T-helper 2 cell treated with Interferon-gamma antibody and Interleukin-4, amounts not matched to agents 100 ng/mL and 5 ng/mL, for 36 hours (primary cell): ENCODE data around the gene PIK3CB. TPM values are rescaled to one million over a fixed set of nuclear protein-coding genes. Genes with fewer than 3 reads are reported as not detected.
"Not testable (repeated sequence)": the region's sequence is repeated elsewhere in the genome, so short reads cannot be mapped to it uniquely, and the experiment has no call there.

ENCODE experiments used
- intact Hi-C: fragments of 100-400 bp; cut with micrococcal nuclease; formaldehyde crosslinking; loops from one replicate; pipeline ENCODE4 v1.15.1; 2023
- total RNA-seq: library from RNA; stranded (reverse); gene quantifications from 2 replicates; pipeline ENCODE4 v1.2.3, GENCODE V29; 2022

PIK3CB gene
- total RNA-seq, 1 donor from 2014 or later: 19.4 TPM

GRCh38 chr3:138625707-138626365 is 208.9 kb downstream of the PIK3CB start:
- intact Hi-C loops: no loop called here

GRCh38 chr3:138624518-138624917 is 210.2 kb downstream of the PIK3CB start:
- intact Hi-C loops: no loop called here

- intact Hi-C loops: no loop called here
These were observed 214.3 kb downstream of the PIK3CB start for GRCh38 chr3:138620431-138620830.

GRCh38 chr3:138615462-138615861 is 219.3 kb downstream of the PIK3CB start:
- intact Hi-C loops: no loop called here

GRCh38 chr3:138609898-138610266 is 224.8 kb downstream of the PIK3CB start:
- intact Hi-C loops: loop anchor here (1.0 kb wide), 1 partner anchor 16 kb away; the partner anchor contains the start of gene CEP70

- intact Hi-C loops: loop anchor here (1.0 kb wide), 1 partner anchor 14 kb away; the partner anchor contains the start of gene CEP70
These were observed 226.2 kb downstream of the PIK3CB start, which contains the start of gene FAIM for GRCh38 chr3:138608322-138609135. Gene FAIM, plus strand, starts transcription at chr3:138608771. Its CDS starts 10,956 bp downstream, at chr3:138619727.

GRCh38 chr3:138604106-138604595 is 230.6 kb downstream of the PIK3CB start:
- intact Hi-C loops: not testable (repeated sequence)

Other genes starting within 250 kb of the PIK3CB start
- 14.6 and 14.7 TPM in 2 replicates for gene CEP70, start 240.7 kb downstream of the PIK3CB start, total RNA-seq
- 2.4 and 3.0 TPM in 2 replicates for gene FAIM, start 226.2 kb downstream of the PIK3CB start, total RNA-seq
- gene FOXL2, start 112.2 kb upstream of the PIK3CB start, total RNA-seq: not detected in 2 replicates
- gene FOXL2NB, start 112.3 kb upstream of the PIK3CB start, total RNA-seq: not detected in 2 replicates
- gene PRR23A, start 171.3 kb upstream of the PIK3CB start, total RNA-seq: not detected in 2 replicates
- gene PRR23B, start 186.0 kb upstream of the PIK3CB start, total RNA-seq: not detected in 2 replicates
- not detected in 2 replicates for gene PRR23C, start 210.0 kb upstream of the PIK3CB start, total RNA-seq